Measurements from ENCODE around the gene SNCG. TPM values are rescaled to one million over a fixed set of nuclear protein-coding genes. Genes with fewer than 3 reads are reported as not detected.
"Not testable (repeated sequence)": the region's sequence is repeated elsewhere in the genome, so short reads cannot be mapped to it uniquely, and the experiment has no call there.

SNCG gene
- polyA plus RNA-seq (ENCODE audit: insufficient read length in 12 of 12) = 10 to 100 TPM in 2 of 12 donors, 1 to 10 TPM in 9, not detected in 1; 3.1 to 50.4 (median 4.4) TPM
- long read RNA-seq, donor 1, transcript SNCG-202 (5 exons, 701 nt) = major isoform, 28 of 31 reads
- long read RNA-seq, donor 1, partial matches to known transcripts = 0 of 31 reads
- long read RNA-seq, donor 1, other reads (novel, unspliced or antisense) = 0 of 31 reads
- long read RNA-seq, donor 2, transcript SNCG-202 (5 exons, 701 nt) = major isoform, 8 of 8 reads
- long read RNA-seq, donor 2, partial matches to known transcripts = 0 of 8 reads
- long read RNA-seq, donor 2, other reads (novel, unspliced or antisense) = 0 of 8 reads
- long read RNA-seq, donor 3 = 0 reads
- long read RNA-seq, donor 4 = 0 reads
- long read RNA-seq, donor 5 = 0 reads
- long read RNA-seq, donor 6, partial matches to known transcripts = 0 of 1 reads
- long read RNA-seq, donor 6, other reads (novel, unspliced or antisense) = 0 of 1 reads
- long read RNA-seq, donor 7, partial matches to known transcripts = 0 of 3 reads
- long read RNA-seq, donor 7, other reads (novel, unspliced or antisense) = 0 of 3 reads
- long read RNA-seq, donor 8, partial matches to known transcripts = 0 of 1 reads
- long read RNA-seq, donor 8, other reads (novel, unspliced or antisense) = 0 of 1 reads
- long read RNA-seq, donor 9, partial matches to known transcripts = 0 of 2 reads
- long read RNA-seq, donor 9, other reads (novel, unspliced or antisense) = 0 of 2 reads
- long read RNA-seq, donor 10, partial matches to known transcripts = 0 of 2 reads
- long read RNA-seq, donor 10, other reads (novel, unspliced or antisense) = 0 of 2 reads
- long read RNA-seq, donor 11, transcript SNCG-202 (5 exons, 701 nt) = major isoform, 5 of 5 reads
- long read RNA-seq, donor 11, partial matches to known transcripts = 0 of 5 reads
- long read RNA-seq, donor 11, other reads (novel, unspliced or antisense) = 0 of 5 reads

- DNase-seq = no peak
Measured at GRCh38 chr10:86958116-86958900, at the start of gene SNCG. Gene SNCG (plus strand): TSS chr10:86958599. CDS start chr10:86958698, 99 bp downstream.

DNA sequence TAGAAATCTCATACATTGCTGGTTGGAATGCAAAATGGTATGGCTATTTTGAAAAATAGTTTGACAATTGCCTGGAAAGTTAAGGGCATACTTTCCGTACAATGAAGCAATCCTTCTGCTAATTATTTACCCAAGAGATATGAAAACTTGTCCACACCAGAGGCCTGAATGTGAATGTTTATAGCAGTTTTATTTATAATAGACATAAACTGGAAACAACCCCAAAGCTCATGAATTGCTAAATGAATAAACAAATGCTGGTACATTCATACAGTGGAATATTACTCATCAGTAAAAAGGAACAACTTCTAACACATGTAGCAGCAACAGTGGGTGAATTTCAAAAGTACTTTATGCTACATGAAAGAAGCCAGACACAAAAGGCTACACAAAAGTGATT, 43.7 kb upstream of the SNCG start:
- no peak for DNase-seq

DNA sequence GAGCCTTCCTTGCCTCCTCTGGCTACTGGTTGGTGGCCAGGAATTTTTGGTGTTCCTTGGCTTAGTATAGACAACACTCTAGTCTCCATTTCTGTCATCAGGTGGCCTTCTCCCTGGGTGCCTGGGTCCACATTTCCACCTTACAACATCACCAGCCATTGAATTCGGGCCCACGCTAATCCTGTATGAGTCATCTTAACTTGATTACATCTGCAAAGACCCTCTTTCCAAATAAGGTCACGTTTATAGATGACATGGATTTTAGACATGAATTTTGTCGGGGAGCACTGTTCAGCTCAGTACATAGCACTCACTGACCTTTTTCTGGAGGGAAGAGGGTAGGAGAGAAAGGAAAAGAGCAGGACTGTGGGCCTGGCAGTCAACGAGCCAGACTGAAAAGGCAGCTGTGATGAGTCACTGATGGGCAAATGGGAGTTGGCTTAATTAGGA, 40.4 kb upstream of the SNCG start:
- no peak for DNase-seq

DNA sequence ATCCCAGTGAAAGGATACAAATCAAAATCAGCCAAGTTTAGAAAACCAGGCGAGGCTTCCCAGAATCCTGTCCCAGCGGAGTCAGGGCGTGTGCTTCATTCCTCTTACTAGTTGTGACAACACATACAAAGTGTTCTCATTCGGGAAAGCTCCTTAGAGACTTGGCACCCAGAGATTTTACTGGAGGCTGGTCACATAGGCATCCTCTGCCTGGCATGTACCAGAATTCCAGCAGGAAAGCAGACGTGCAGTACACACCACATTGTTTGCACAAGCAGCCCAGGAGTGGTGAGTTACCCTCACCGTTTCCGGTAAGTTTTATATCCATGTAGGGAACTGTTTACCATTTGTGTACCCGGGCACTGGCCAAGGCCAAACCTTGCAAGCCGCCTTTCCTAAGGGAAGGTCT, 35.8 kb upstream of the SNCG start:
- DNase-seq = no peak

DNA sequence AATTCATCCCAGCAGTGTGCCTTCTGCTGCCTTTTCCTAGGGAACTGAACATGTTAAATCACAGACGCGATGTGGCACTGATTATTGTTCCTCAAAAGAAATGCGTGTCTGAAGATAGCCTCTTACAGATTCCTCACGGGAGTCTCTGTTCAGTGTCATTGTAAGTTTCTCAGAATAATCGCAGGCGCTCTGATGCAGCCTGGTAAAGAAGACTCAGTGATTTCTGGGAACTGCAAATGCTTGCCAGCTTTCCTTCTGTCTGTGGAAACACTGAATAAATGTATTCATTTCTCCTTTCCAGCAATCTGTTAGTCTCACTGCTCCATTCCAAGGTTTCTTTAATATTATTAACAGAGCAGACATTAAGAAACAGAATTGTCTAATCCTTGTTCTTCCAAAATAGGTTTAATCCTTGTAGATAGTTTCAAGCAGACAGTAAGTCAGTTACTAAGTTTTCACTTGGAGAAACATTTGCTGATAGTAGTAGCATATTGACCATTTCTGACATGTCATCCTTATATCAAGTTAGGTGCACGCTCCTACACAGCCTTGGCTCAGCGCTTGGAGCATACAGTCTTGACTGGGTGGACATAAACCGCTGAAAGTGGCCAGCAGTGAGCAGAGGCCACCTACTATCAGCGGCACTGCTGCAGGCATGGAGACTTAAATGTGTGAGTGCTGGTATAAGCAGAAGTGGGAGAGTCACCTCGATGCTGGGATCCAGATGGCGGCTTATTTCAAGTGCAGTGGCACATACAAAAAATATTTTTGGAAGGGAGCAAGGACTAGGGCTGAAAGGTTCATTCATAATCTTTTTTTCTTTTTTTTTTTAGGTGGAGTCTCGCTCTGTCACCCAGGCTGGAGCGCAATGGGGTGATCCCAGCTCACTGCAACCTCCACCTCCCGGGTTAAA, 28.7 kb upstream of the SNCG start:
- DNase-seq = peak; percentile 61

GRCh38 chr10:86931872-86932271, 26.5 kb upstream of the SNCG start:
- DNase-seq = no peak

DNA sequence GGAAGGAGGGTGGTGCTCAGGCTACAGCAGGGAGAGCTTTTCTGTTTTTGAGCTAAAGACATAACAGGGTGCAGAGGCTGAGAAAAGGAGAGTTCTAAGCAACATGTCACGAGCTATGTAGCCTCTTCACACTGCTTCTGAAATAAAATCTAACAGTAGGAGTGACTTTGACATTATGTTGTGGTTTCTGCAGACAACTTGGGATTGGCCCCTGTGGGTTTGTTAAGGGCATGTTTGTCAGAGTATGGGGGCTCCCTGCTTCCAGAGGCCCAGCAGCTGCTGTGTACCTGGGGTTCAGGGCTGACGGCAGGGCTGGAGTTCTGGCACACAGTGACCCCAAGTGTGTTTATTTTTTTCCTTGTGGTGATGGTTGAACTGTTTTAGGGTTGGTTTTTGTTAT, 25.7 kb upstream of the SNCG start:
- DNase-seq = no peak

- DNase-seq = not testable (repeated sequence)
Measured at GRCh38 chr10:86934162-86934711, 24.2 kb upstream of the SNCG start.

DNA sequence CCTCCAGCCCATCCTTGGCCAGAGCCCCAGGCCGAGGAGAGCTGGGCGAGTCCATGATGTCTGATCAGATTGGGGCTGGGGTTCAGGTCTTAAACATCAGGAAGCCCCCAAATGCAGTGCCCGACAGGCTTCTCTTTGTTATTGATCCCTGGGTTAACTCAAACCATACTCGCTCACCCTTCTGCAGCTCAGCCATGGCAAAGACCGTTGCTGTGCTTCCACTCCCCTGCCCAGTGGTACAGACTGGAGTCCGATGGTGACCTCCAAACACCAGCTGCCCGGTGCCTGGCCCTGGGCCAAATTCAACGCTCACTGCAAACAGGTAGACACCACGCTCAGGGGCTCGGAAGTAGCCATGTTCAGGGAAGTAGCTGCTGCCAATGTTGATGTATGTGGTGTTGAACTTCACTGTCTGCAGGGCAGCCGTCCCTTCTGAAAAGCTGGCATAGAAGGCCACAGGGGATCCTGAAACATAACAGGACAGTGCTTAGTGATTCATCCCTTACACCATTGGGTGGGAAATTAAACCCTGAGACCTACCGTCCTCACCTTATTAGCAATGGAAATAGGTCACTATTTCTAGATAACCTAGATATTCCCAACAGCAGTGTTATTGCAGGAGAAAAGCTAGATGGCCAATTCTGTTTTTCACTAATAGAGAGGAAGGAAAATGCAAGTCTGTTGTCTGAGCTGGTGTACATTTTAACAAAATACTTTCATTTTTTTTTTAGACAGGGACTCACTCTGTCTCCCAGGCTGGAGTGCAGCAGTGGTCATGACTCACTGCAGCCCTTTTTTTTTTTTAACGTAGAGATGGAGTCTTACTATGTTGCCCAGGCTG, 21.5 kb upstream of the SNCG start:
- DNase-seq = no peak

DNA sequence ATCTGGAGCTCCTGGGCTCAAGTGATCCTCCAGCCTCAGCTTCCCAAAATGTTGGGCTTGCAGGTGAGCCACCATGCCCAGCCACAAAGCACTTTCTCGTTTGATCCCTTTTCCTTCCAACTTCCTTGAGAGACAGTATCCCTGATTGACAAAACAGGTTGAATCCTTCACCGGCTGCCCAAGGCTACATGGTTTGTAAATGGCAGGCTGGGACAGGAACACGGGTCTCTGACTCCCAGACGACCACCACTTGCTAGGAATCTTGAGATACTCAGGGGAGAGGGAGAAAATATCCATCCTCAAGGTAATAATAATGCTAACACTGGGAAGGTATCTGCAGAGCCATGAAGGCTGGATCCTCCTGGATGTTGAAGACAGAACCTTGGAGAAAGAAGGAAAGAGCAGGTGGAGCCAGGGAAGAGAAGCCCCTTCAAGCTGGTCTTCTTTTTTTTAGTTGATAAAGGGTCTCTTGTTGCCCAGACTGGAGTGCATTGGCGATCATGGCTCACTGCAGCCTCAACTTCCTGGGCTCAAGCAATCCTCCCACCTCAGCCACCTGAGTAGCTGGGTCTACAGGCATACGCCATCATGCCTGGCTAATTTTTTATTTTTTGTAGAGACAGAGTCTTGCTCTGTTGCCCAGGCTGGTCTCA, 20.8 kb upstream of the SNCG start:
- DNase-seq = no peak

GRCh38 chr10:86938260-86938659, 20.1 kb upstream of the SNCG start:
- no peak for DNase-seq

DNA sequence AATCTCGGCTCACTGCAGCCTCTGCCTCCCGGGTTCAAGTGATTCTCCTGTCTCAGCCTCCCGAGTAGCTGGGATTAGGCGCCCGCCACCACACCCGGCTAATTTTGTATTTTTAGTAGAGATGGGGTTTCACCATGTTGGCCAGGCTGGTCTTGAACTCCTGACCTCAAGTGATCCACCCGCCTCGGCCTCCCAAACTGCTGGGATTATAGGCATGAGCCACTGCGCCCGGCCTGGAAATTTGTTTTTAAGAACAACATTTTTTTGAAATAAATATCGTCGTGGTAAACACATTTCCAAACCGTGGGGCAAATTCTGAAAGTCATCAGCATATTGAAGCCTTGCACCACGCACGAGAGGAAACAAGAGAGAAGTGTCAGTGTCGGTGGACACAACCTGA, 18.3 kb upstream of the SNCG start:
- DNase-seq = not testable (repeated sequence)

GRCh38 chr10:86940677-86941076, 17.7 kb upstream of the SNCG start:
- no peak for DNase-seq

DNA sequence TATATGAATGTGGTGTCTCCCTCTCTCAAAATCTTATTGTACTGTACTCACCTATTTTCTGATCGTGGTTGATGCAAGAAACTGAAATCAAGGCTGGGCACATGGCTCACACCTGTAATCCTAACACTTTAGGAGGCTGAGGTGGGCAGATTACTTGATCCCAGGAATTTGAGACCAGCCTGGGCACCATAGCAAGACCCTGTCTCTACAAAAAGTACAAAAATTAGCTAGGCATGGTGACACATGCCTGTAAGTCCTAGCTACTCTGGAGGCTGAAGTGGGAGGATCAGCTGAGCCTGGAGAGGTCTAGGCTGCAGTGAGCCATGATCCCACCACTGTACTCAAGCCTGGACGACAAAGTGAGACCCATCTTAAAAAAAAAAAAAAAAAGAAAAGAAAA, 17.0 kb upstream of the SNCG start:
- no peak for DNase-seq

GRCh38 chr10:86941991-86942421, 16.4 kb upstream of the SNCG start:
- no peak for DNase-seq

- DNase-seq = no peak
Measured at GRCh38 chr10:86942441-86943315, 15.7 kb upstream of the SNCG start.

DNA sequence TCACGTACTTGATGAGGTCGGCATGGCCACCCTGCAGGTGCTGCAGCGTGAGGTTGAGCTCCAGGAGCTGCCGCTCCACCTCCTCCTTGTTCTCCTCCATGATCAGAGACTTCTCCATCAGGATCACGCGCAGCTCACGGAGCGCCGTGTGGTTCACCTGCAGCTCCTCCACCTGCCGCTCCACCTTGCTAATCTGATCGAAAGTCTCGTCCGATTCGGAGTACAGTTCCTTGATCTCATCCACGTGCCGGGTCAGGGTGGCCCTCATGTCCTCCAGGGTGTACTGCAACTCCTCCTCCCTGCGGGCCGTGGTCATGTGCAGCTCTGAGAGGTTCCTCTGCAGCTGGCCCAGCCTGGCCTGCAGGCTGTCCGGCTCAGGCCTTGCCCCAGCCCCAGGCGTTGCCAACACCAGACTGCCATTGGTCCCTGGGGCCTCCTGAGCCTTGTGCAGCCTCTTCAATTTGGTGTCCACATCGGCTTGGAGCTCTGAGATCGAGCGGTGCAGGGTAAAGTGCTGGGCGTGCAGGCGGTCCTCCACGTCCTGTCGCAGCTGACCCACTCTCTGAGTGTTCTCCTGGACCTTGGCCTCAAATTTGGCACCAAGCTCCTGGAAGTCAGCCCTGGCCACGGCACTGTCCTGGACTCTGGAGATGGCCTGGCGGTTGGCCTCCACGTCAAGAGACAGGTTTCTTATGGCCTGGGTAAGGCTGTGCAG, 14.9 kb upstream of the SNCG start:
- DNase-seq = no peak

Measured in muscle of arm (tissue), 14 donors.